HG03196 (cell line): Measurements from ENCODE around the gene SH2D4B.

Experiments
- ATAC-seq: cut with Tn5 transposase; IDR thresholded peaks from one replicate; pipeline ENCODE4 v1.9.1; 2021; ENCODE audit not compliant: unreplicated experiment

The SH2D4B gene

GRCh38 chr10:80585812-80586211 is 48.1 kb downstream of the SH2D4B start:
- ATAC-seq, result no peak

DNA sequence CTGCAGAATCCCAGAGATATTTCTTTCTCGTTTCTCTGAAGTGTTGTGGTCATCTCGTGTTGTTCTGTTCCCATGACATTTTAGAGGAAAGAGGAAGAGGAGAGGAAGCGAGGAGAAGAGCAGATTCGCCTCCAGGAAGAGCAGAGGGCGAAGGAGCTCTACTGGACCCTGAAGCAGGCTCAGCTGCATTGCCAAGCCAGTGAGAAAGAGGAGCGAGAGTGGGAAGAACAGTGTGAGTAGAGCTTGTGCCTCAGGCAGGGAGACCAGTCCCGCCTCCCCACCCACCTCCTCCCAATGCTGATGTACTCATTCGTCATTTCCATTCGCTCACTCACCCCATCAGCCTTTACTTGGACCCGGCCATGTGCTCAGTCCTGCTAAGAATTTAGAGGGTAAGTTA is 50.8 kb downstream of the SH2D4B start:
- no peak for ATAC-seq

DNA sequence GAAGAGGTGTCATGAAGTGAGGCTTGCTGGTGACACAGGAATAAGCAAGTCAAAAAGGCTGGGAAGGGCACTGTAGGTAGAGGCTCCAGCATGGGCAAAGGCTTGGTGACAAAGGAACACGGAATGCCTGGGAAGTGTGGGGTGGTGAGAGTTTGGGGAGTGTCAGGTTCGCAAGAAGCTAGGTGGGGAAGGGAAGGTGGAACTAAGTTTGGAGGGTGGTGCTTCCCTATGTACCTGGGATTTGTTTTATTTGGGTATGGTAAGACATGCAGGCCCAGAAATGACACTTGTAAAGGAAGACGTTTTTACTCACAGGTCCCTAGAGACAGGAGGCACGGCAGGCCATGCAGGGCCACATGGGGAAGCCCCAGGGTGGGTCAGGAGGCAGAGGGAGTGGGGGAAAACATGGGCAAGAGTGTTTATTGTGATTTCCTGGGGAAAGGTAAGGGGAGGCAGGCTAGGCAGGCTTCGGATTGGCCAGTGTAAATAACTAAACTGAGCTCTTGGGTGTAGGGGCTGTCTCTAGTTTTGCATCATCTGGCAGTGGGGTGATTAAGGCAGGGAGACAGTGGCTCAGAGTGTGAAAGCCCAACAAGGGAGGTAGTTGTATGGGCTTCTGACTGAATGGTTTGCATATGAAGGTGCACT is 52.1 kb downstream of the SH2D4B start:
- peak; percentile 95 for ATAC-seq

DNA sequence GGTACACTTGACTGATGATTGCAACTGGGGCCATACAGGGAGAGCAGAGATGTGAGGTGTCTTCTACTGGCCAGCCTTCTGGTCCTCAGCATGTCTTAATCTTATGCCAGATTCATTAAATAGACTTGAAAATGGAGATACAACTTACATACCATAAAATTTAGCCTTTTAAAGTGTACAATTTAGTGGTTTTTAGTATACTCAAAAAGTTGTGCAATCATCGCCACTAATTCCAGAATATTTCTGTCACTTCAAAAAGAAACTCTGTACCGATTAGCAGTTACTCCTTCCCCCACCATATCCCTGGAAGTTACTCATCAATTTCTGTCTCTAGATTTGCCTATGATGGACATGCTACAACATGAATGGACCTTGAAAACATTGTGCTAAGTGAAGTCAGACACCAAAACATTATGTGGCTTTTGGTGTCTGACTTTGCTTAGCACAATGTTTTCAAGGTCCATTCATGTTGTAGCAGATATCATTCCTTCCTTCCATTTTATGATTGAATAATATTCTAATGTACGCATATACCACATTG is 53.0 kb downstream of the SH2D4B start:
- no peak for ATAC-seq

GRCh38 chr10:80596391-80597257 is 58.9 kb downstream of the SH2D4B start:
- ATAC-seq, result no peak

- ATAC-seq, result peak; percentile 66
These were observed 60.5 kb downstream of the SH2D4B start for GRCh38 chr10:80598084-80598798.

- ATAC-seq, result peak; percentile 3
These were observed 61.2 kb downstream of the SH2D4B start for GRCh38 chr10:80598951-80599350.

GRCh38 chr10:80599424-80599847 is 61.7 kb downstream of the SH2D4B start:
- peak; percentile 71 for ATAC-seq

DNA sequence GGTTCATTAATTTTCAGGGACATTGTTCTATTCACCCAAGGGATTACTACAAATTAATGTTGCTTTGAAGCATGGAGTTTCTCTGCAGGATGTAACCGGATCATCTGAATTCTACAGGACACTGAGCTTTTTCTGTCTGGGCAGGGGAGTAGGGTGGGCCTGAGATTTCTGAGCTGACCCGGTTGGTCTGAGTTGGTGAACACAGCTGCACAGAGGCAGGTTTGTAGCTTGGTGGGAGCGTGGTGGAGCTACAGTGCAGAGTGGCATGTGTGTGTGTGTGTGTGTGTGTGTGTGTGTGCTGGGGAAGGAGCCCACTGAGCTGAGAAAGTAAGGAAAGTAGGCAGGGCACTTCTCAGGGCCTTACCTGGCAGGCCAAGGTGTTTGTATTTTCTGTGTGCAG is 62.6 kb downstream of the SH2D4B start:
- no peak for ATAC-seq

- ATAC-seq, result no peak
These were observed 65.2 kb downstream of the SH2D4B start for GRCh38 chr10:80602881-80603280.

DNA sequence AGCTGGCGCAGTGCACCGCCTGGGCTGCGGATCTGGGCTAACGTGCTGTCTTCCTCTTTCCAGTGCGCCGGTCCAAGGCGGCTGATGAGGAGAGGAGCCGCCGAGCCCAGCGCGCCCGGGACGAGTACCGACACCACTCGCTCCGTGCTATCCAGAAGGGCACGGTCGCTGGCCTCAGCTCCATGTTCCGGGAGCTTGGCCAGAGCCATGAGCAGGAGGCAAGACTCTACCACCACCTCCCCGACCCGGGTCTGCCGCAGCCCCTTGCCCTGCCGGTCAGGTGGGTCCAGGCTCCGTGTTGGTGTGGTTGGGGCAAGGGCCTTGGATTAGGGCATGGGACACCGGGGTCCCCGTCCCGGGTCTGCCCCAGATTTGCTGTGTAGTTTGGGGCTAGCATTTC is 65.8 kb downstream of the SH2D4B start:
- ATAC-seq, result no peak

- no peak for ATAC-seq
These were observed 71.0 kb downstream of the SH2D4B start for GRCh38 chr10:80608706-80609105.

- ATAC-seq, result no peak
These were observed 71.6 kb downstream of the SH2D4B start for GRCh38 chr10:80609331-80609730.

GRCh38 chr10:80611481-80612185 is 73.9 kb downstream of the SH2D4B start:
- ATAC-seq, result no peak

DNA sequence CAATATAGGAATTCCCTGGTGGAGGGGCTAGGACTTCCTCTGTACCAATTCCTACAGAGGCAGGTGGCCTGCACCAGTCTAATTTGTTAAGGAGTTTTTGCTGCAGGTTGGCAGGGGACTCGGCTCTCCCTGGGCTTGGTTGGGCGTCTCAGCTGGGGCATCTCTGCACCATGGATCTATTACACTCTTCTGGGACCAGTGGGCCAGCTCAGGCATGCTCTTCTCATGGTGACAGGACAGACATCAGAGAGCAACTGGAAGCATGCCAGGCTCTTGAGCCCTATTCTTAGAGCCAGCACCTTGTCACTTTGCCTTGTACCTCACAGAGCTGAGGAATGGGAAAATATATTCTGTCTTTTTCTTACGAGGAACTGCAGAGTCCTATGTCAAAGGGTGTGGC is 74.6 kb downstream of the SH2D4B start:
- no peak for ATAC-seq

GRCh38 chr10:80613466-80614170 is 75.9 kb downstream of the SH2D4B start:
- no peak for ATAC-seq

GRCh38 chr10:80614576-80615416 is 77.1 kb downstream of the SH2D4B start:
- ATAC-seq, result no peak

- no peak for ATAC-seq
These were observed 80.1 kb downstream of the SH2D4B start for GRCh38 chr10:80617807-80618206.

- no peak for ATAC-seq
These were observed 81.3 kb downstream of the SH2D4B start for GRCh38 chr10:80619036-80619435.
